Astrocyte of the cerebellum (primary cell): Measurements from ENCODE around the gene FBXO8.

Source experiments
- DNase-seq: peaks from one replicate; pipeline ENCODE4 v3.0.0-alpha.2; 2011; ENCODE audit warnings: low read depth
- H3K4me3 ChIP-seq: 2 replicates; pipeline ENCODE4 v1.5.1; 2011; ENCODE audit warnings: mild to moderate bottlenecking, low read depth, low read length, moderate library complexity
- in situ Hi-C: cut with HindIII; loops from 2 replicates; pipeline ENCODE4 v1.10.0; 2017; ENCODE audit warnings: low sequenced_read_pairs
- TF ChIP-seq, protein P1 (sequence below): IDR thresholded peaks from 2 replicates; pipeline ENCODE4 v1.5.1; 2012; ENCODE audit warnings: low read length, low read depth, moderate library complexity, mild to moderate bottlenecking; ENCODE audit errors: missing control alignments

The FBXO8 gene

GRCh38 chr4:174283507-174284471 is at the start of gene FBXO8, which contains the start of gene CEP44:
Gene FBXO8 (minus strand): TSS chr4:174283667. CDS start chr4:174263092, 20,575 bp downstream.
Gene CEP44 (plus strand): TSS chr4:174283911. CDS start chr4:174299122, 15,211 bp downstream.
- TF ChIP-seq, protein P1, sequence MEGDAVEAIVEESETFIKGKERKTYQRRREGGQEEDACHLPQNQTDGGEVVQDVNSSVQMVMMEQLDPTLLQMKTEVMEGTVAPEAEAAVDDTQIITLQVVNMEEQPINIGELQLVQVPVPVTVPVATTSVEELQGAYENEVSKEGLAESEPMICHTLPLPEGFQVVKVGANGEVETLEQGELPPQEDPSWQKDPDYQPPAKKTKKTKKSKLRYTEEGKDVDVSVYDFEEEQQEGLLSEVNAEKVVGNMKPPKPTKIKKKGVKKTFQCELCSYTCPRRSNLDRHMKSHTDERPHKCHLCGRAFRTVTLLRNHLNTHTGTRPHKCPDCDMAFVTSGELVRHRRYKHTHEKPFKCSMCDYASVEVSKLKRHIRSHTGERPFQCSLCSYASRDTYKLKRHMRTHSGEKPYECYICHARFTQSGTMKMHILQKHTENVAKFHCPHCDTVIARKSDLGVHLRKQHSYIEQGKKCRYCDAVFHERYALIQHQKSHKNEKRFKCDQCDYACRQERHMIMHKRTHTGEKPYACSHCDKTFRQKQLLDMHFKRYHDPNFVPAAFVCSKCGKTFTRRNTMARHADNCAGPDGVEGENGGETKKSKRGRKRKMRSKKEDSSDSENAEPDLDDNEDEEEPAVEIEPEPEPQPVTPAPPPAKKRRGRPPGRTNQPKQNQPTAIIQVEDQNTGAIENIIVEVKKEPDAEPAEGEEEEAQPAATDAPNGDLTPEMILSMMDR: no peak
- DNase-seq: peak; percentile 55
- H3K4me3 ChIP-seq: peak within 1 kb of the TSS; percentile 68
- in situ Hi-C loops: no loop called here

- H3K4me3 ChIP-seq: no peak overlapping the region
- in situ Hi-C loops: no loop called here
- DNase-seq: no peak
- TF ChIP-seq, protein P1: no peak
Observed at GRCh38 chr4:174332741-174333493, 49.5 kb upstream of the FBXO8 start.

DNA sequence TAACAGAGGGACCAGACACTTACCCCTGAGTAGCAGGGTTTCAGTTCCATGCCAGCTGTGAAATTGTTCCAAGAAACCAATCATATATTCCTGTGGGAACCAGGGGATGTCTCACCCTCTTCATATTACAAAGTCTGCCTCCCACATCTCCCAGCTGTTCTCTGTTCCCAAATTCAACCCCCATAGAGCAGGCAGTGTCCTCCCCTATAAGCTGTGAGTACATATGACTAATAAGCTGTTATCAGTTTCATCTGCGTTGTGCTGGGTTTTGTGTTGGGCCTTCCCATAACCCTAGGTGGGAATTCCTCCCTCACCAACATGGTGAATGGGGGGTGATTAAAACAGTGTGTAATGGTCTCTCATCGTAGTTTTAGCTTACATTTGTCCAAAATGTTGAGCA is 41.3 kb upstream of the FBXO8 start:
- no peak overlapping the region for H3K4me3 ChIP-seq
- no peak for DNase-seq
- TF ChIP-seq, protein P1: no peak
- in situ Hi-C loops: no loop called here

DNA sequence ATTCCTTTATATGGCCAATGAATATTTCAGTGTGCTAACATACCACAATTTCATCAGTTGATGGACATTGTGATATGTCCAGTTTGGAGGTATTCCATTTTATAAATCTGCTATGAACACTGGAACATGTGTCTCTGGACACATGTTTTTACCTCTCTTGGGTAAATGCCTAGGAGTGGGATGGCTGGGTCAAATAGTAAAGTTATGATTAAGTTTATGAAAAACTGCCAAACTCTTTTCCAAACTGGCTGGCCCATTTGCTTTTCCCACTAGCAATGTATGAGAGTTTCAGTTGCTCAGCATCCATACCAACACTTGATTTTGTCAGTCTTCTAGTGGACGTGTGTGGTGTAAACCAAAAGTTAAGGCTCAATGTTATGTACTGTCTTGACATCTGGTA is 40.8 kb upstream of the FBXO8 start:
- no peak for DNase-seq
- H3K4me3 ChIP-seq: no peak overlapping the region
- in situ Hi-C loops: no loop called here
- TF ChIP-seq, protein P1: no peak

- in situ Hi-C loops: no loop called here
- TF ChIP-seq, protein P1: no peak
- DNase-seq: no peak
- no peak overlapping the region for H3K4me3 ChIP-seq
Observed at GRCh38 chr4:174320494-174321199, 37.2 kb upstream of the FBXO8 start.
